Subcutaneous adipose tissue (tissue), 4 donors: Measurements from ENCODE around the gene GFPT1. TPM values are rescaled to one million over a fixed set of nuclear protein-coding genes. Genes with fewer than 3 reads are reported as not detected.

Source experiments
- total RNA-seq, 4 donors: library from RNA; depleted of rRNA; stranded (reverse); fragments of >200 nt; gene quantifications; one replicate each; pipeline ENCODE4 v1.1.0, GENCODE V29; 2016
- TF ChIP-seq, protein P1 (sequence below): fragments of 450-650 bp; IDR thresholded peaks from one replicate; pipeline ENCODE4 v1.5.1; 2016; ENCODE audit warnings: low read depth, mild to moderate bottlenecking, control low read depth, antibody characterized with exemption, moderate library complexity

The GFPT1 gene
- 100 to 1,000 TPM in 1 of 4 donors, 10 to 100 TPM in 3; 39.0 to 120 (median 63.9) TPM for total RNA-seq

DNA sequence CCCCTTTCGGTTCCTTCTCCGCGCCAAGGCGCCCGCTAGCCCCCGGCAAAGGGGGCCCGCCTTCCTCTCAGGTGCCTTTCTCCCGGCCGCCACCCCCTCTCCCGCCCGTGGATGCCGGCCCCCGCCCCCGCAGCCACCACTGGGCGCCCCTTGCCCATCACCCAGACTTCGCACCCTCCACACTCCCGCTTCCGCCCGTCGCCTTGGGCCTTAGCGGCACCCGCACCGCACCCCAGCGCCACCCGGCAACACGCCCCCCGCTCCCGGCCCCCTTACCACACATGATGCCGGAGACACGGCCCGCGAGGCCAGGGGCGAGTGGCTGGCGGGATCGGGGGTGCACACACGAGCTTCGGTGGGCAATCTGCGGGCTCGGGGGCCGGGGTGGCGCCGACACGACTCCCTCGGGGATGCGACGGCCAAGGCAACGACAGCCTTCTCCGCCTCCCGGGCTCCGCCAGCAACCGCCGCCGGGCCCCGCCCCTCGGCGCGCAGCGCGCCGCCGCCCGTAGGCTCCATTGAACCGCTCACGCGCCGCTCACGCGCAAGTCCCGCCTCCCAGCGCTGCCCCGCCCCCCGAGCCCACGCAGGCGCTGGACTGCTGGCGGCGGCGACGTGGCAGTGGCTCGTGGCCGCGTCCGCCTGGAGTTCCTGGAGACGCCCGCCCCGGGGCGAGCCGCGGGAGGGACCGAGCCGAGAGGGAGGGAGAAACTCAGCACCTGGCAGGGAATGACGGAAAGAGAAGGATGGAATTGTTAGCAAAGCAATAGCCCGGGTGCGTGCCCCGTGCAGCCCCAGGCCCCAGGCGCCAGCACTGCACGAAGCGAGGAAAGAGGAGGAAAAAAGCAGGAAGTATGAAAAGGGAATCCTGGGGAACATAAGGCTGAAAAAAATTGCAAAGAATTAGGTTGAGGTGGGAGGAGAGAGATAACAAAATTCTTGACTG, at the start of gene GFPT1:
TSS of gene GFPT1 (minus strand) at position 439 of the 946 bp plus-strand sequence. CDS start at position 283, 156 bp downstream.
- TF ChIP-seq, protein P1, sequence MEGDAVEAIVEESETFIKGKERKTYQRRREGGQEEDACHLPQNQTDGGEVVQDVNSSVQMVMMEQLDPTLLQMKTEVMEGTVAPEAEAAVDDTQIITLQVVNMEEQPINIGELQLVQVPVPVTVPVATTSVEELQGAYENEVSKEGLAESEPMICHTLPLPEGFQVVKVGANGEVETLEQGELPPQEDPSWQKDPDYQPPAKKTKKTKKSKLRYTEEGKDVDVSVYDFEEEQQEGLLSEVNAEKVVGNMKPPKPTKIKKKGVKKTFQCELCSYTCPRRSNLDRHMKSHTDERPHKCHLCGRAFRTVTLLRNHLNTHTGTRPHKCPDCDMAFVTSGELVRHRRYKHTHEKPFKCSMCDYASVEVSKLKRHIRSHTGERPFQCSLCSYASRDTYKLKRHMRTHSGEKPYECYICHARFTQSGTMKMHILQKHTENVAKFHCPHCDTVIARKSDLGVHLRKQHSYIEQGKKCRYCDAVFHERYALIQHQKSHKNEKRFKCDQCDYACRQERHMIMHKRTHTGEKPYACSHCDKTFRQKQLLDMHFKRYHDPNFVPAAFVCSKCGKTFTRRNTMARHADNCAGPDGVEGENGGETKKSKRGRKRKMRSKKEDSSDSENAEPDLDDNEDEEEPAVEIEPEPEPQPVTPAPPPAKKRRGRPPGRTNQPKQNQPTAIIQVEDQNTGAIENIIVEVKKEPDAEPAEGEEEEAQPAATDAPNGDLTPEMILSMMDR: no peak

DNA sequence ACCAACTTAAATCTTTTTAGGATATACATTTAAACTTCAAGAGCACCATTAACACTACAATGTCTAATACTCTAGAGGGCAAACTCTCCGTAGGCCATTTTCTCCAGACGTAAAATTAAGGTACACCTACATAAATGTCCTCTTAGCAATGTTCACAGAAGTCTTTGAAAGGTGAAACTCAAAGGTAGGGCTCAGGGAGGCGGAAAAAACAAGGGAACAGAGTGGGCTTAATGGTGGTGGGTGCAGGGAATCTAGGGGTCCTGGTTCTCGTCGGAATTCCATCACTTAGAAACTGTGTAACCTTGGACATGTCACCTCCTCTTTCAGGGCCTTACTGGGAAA, 49.5 kb upstream of the GFPT1 start:
- TF ChIP-seq, protein P1: no peak

DNA sequence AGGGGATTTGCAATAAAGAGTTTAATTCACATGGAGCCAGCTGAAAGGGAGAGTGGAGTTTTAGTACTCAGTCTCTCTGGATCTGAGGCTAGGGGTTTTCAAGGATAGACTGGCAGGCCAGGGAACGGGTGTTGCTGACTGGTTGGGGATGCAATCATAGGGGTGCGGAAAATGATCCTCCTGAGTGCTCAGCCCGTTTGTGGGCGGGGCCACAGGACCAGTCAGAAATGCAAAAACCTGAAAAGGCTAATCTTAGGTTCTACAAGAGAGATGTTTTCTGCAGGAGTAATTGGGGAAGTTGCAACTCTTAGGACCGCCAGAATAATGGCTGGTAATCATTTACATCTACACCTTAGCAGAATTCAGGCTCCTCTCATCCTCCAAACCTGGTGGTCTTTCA, 47.7 kb upstream of the GFPT1 start:
- TF ChIP-seq, protein P1: no peak

DNA sequence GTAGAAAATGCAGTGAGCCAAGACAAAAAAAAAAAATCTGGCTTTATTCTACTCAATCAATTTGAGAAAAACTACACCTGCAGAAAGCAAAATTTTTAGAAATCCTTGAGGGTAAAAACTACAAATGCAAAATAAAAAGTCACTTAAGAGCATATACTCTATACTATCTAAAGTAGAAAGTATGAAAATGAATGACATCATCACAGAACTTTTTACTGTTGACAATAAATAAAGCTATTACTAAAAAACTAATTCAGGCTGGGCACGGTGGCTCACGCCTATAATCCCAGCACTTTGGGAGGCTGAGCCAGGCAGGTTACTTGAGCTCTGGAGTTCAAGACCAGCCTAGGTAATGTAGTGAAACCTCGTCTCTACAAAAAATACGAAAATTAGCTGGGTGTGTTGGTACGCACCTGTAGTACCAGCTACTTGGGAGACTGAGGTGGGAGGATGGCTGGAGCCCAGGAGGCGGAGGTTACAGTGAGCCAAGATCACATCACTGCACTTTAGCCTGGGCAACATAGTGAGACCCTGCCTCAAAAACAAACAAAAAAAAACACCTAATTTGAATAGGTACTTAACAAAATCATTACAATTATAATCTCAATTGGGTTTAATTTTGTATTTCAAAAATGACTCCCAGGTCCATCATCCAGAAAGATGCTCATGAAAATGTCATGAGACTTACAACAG, 42.6 kb upstream of the GFPT1 start:
- TF ChIP-seq, protein P1: no peak

DNA sequence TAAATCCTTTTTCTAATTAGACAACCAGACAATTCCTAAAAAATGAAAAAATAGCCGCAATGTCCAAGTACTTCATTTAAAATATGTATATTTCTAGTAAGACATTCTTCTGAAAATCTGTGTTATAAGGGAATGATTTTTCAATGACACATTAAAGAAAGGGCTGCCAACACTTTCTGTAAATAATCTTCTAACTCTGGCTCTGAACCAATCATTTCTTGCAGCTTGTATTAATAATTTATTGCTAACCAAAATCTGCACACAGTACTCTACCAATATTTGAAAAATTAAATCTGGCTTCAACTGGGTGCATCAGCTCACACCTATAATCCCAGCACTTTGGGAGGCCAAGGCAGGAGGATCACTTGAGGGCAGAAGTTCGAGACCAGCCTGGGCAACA, 42.0 kb upstream of the GFPT1 start:
- TF ChIP-seq, protein P1: no peak

DNA sequence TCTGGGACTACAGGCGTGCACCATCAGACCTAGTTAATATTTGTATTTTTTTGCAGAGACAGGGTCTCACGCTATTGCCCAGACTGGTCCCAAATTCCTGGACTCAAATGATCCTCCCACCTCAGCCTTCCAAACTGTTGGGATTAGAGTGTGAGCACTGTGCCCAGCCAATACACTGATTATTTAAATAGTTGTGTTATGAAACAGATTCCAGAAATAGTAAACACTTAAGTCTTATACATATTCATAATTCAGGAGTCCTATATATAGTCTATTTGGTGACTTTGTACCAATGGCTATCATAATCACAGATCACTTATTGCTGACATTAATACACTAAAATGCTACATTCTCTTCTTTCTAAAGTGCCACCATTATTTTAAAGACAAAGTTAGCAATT, 37.4 kb upstream of the GFPT1 start:
- TF ChIP-seq, protein P1: no peak

DNA sequence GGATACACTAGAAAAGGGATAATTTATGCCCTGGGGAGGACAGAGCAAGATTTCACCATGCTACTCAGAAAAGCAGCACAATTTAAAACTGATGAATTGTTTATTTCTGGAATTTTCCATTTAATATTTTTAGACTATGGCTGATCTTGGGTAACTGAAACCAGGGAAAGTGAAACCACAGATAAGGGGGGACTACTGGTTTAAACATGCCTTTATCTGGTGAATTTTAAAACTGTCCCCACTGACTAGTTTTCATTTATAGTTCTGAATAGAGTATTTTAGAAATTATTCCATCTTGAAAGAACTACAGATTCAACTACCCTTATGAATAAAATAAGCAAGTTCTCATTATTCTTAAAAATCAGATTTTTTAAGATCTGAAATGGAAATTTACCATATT, 35.2 kb upstream of the GFPT1 start:
- TF ChIP-seq, protein P1: no peak
